ENCODE measurements around the gene PLEKHA3. TPM values are rescaled to one million over a fixed set of nuclear protein-coding genes. Genes with fewer than 3 reads are reported as not detected.

Gene PLEKHA3
- total and polyA plus RNA-seq, 10 of the 15 experiments (the other 5 are each of a cell fraction or from before 2014, with no cell fraction given), result 1.4 to 21.1 (median 7.4) TPM

DNA sequence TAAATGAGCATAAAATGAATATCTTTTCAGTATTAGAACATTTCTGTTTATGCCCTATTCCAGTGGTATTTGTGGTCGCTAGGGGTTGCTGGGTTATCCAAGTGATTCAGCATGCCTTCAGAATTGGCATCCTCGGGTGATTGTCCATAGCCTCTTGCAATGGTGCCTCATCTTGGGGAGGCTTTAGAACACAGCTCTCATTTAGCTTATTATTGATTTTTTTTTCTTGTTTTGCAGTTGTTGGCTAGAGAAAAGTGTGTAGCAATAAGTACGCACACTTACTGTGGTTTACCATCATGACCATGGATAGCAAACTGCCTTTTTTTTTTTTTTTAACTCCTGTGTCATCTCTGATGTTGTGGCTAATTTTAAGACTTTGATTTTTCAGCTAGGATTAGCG is 33.6 kb downstream of the PLEKHA3 start:
- Histone ChIP-seq H4K20me1 (ENCODE audit: control insufficient read depth, insufficient read depth) (no peaks in the 10 kb centered on the region), H3K4me2 (ENCODE audit: control insufficient read depth, insufficient read depth) (no peak overlapping the region), H3K4me3 (no peak overlapping the region), H3K27me3 (replicated peaks in 1 of 2; ENCODE audit: control insufficient read depth in 2 of 2, insufficient read depth in 2 of 2, low read length in 1 of 2) (no peaks in the 10 kb centered on the region), H3K27ac (ENCODE audit: control insufficient read depth, insufficient read depth) (no peak overlapping the region), H3K9ac (ENCODE audit: control insufficient read depth, insufficient read depth, low read length) (no peak overlapping the region), H2AFZ (ENCODE audit: control insufficient read depth, low read depth, low read length) (no peak overlapping the region), H3K79me2 (ENCODE audit: control insufficient read depth, insufficient read depth, low read length) (no peaks in the 10 kb centered on the region), H3K4me1 (ENCODE audit: control insufficient read depth, insufficient read depth, low read length) (no peaks in the 10 kb centered on the region), H3K36me3 (ENCODE audit: control insufficient read depth in 2 of 2, insufficient read depth in 2 of 2, low read length in 1 of 2) (no peaks in the 10 kb centered on the region; a peak in 1 of 4 replicates), H3K9me3 (replicated peaks; ENCODE audit: control insufficient read depth, insufficient read depth, low read length) (no peaks in the 10 kb centered on the region)
- ChIA-PET CTCF (no interaction called here), POLR2A (no interaction called here), RAD21 (ENCODE audit: unreplicated experiment) (no interaction called here), SMC1A (ENCODE audit: uncharacterized antibody, unreplicated experiment) (interaction anchor here (1.6 kb wide), 1 partner anchor 31 kb away, joined by 4 read pairs; no protein-coding TSS in a partner anchor)
- intact Hi-C loops (cut with micrococcal nuclease; ENCODE audit: unreplicated experiment) (no loop called here), in situ Hi-C loops (cut with MboI) (no loop called here)
- no peak for DNase-seq (ENCODE audit: low read depth, low spot score)
- TF ChIP-seq CHD4 (IDR thresholded peaks at IDR 0.05) (no peak), HDAC6 (IDR thresholded peaks at IDR 0.05; ENCODE audit: unreplicated experiment) (no peak), TBL1XR1 (IDR thresholded peaks at IDR 0.05; ENCODE audit: low read depth, low read length) (no peak), TCF7 (IDR thresholded peaks at IDR 0.05; ENCODE audit: borderline replicate concordance) (no peak), FOS (IDR thresholded peaks at IDR 0.05; ENCODE audit: borderline replicate concordance, extremely low read depth, insufficient read length) (no peak), CHD2 (IDR thresholded peaks at IDR 0.05; ENCODE audit: borderline replicate concordance, low read depth, low read length) (no peak), CBX3 (IDR thresholded peaks at IDR 0.05; ENCODE audit: borderline replicate concordance, low read depth) (no peak), NFIC (IDR thresholded peaks at IDR 0.05; ENCODE audit: low read depth, low read length) (no peak), MYB (IDR thresholded peaks at IDR 0.05; ENCODE audit: borderline replicate concordance, low read depth, low read length) (no peak), SP1 (IDR thresholded peaks at IDR 0.05; ENCODE audit: low read depth, low read length) (no peak), ZNF207 (IDR thresholded peaks at IDR 0.05; ENCODE audit: borderline replicate concordance) (no peak)
- TF ChIP-seq, protein P1, sequence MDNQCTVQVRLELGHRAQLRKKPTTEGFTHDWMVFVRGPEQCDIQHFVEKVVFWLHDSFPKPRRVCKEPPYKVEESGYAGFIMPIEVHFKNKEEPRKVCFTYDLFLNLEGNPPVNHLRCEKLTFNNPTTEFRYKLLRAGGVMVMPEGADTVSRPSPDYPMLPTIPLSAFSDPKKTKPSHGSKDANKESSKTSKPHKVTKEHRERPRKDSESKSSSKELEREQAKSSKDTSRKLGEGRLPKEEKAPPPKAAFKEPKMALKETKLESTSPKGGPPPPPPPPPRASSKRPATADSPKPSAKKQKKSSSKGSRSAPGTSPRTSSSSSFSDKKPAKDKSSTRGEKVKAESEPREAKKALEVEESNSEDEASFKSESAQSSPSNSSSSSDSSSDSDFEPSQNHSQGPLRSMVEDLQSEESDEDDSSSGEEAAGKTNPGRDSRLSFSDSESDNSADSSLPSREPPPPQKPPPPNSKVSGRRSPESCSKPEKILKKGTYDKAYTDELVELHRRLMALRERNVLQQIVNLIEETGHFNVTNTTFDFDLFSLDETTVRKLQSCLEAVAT (IDR thresholded peaks at IDR 0.05), result no peak
- TF ChIP-seq, protein P2, sequence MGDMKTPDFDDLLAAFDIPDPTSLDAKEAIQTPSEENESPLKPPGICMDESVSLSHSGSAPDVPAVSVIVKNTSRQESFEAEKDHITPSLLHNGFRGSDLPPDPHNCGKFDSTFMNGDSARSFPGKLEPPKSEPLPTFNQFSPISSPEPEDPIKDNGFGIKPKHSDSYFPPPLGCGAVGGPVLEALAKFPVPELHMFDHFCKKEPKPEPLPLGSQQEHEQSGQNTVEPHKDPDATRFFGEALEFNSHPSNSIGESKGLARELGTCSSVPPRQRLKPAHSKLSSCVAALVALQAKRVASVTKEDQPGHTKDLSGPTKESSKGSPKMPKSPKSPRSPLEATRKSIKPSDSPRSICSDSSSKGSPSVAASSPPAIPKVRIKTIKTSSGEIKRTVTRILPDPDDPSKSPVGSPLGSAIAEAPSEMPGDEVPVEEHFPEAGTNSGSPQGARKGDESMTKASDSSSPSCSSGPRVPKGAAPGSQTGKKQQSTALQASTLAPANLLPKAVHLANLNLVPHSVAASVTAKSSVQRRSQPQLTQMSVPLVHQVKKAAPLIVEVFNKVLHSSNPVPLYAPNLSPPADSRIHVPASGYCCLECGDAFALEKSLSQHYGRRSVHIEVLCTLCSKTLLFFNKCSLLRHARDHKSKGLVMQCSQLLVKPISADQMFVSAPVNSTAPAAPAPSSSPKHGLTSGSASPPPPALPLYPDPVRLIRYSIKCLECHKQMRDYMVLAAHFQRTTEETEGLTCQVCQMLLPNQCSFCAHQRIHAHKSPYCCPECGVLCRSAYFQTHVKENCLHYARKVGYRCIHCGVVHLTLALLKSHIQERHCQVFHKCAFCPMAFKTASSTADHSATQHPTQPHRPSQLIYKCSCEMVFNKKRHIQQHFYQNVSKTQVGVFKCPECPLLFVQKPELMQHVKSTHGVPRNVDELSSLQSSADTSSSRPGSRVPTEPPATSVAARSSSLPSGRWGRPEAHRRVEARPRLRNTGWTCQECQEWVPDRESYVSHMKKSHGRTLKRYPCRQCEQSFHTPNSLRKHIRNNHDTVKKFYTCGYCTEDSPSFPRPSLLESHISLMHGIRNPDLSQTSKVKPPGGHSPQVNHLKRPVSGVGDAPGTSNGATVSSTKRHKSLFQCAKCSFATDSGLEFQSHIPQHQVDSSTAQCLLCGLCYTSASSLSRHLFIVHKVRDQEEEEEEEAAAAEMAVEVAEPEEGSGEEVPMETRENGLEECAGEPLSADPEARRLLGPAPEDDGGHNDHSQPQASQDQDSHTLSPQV (IDR thresholded peaks at IDR 0.05), result no peak
- TF ChIP-seq, protein P3, sequence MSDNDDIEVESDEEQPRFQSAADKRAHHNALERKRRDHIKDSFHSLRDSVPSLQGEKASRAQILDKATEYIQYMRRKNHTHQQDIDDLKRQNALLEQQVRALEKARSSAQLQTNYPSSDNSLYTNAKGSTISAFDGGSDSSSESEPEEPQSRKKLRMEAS (IDR thresholded peaks at IDR 0.05; ENCODE audit: low read depth, low read length), result no peak
- ATAC-seq, result no peak
- 98% methylated on average over 4 of the region's 4 CpGs for WGBS (ENCODE audit: insufficient coverage, insufficient replicate concordance, low lambda C conversion rate, missing lambda C conversion rate)
- no TSS peak for BruUV-seq (replicated peaks)
- no peak for FAIRE-seq

Measured in GM12878 (cell line).